CD14-positive monocyte (primary cell): ENCODE measurements around the gene KIF5C. TPM values are rescaled to one million over a fixed set of nuclear protein-coding genes. Genes with fewer than 3 reads are reported as not detected.

Source experiments
- DNase-seq, 3 donors: peaks; one replicate each; pipeline ENCODE4 v3.0.0-alpha.2; 2011 to 2022
- H2AFZ ChIP-seq: 2 replicates; pipeline ENCODE4 v1.6.0; 2012; ENCODE audit warnings: mild to moderate bottlenecking, low read depth, low read length, inconsistent platforms; ENCODE audit not compliant: insufficient read depth, poor library complexity, severe bottlenecking
- H3K27ac ChIP-seq, 2 donors: 1 replicate in 1 of 2; 2 replicates in 1 of 2; pipeline ENCODE4 v1.5.1; 2012 to 2013; ENCODE audit warnings: low read length in 2 of 2, control low read depth in 1 of 2, inconsistent platforms in 1 of 2, low read depth in 1 of 2, mild to moderate bottlenecking in 1 of 2
- H3K27me3 ChIP-seq, 2 donors: one replicate each; pipeline versions ENCODE4 v1.6.0 to v1.6.1; 2011 to 2013; ENCODE audit warnings: low read length in 2 of 2; ENCODE audit not compliant: control insufficient read depth in 2 of 2, insufficient read depth in 2 of 2
- H3K36me3 ChIP-seq, 2 donors: replicated peaks in 1 of 2; 1 replicate in 1 of 2; 2 replicates in 1 of 2; pipeline versions ENCODE4 v1.5.1 to v1.6.1; 2012 to 2013; ENCODE audit warnings: low read length in 2 of 2, control low read depth in 1 of 2, inconsistent platforms in 1 of 2, mild to moderate bottlenecking in 1 of 2; ENCODE audit not compliant: insufficient read depth in 2 of 2, control insufficient read depth in 1 of 2
- H3K4me1 ChIP-seq, 2 donors: 1 replicate in 1 of 2; 2 replicates in 1 of 2; pipeline versions ENCODE4 v1.5.1 to v1.6.1; 2012 to 2013; ENCODE audit warnings: low read length in 2 of 2, control low read depth in 1 of 2, inconsistent platforms in 1 of 2, mild to moderate bottlenecking in 1 of 2, moderate library complexity in 1 of 2; ENCODE audit not compliant: insufficient read depth in 2 of 2, control insufficient read depth in 1 of 2
- H3K4me2 ChIP-seq: replicated peaks from 2 replicates; pipeline ENCODE3; 2012; ENCODE audit warnings: low read length, moderate library complexity, mild to moderate bottlenecking; ENCODE audit not compliant: poor library complexity, severe bottlenecking; ENCODE audit errors: extremely low read depth
- H3K4me3 ChIP-seq, 3 experiments: fragments of 200-600 bp in 1 of 3; sonication (generic) in 1 of 3; replicated peaks in 1 of 3; 1 replicate in 2 of 3; 2 replicates in 1 of 3; pipeline ENCODE4 v1.5.1; 2011 to 2013; ENCODE audit warnings: low read length in 3 of 3, mild to moderate bottlenecking in 3 of 3, control low read depth in 2 of 3, low read depth in 2 of 3, inconsistent platforms in 1 of 3, moderate library complexity in 1 of 3
- H3K79me2 ChIP-seq: 2 replicates; pipeline ENCODE4 v1.6.0; 2012; ENCODE audit warnings: mild to moderate bottlenecking, control low read depth, inconsistent platforms, low read length, moderate library complexity; ENCODE audit not compliant: insufficient read depth
- H3K9ac ChIP-seq: 2 replicates; pipeline ENCODE4 v1.6.0; 2017; ENCODE audit warnings: low read length, mild to moderate bottlenecking; ENCODE audit not compliant: insufficient read depth, poor library complexity, severe bottlenecking
- H3K9me3 ChIP-seq, 2 donors: replicated peaks in 1 of 2; 1 replicate in 1 of 2; 2 replicates in 1 of 2; pipeline versions ENCODE4 v1.5.1 to v1.6.1; 2012 to 2013; ENCODE audit warnings: low read length in 2 of 2, control low read depth in 1 of 2; ENCODE audit not compliant: control insufficient read depth in 1 of 2, insufficient read depth in 1 of 2
- H4K20me1 ChIP-seq: 2 replicates; pipeline ENCODE4 v1.6.0; 2012; ENCODE audit warnings: mild to moderate bottlenecking, low read length, control low read depth, moderate library complexity; ENCODE audit not compliant: insufficient read depth
- H3K27ac Mint-ChIP-seq, 7 donors: one replicate each; pipeline ENCODE4 v1.8.0; 2020; ENCODE audit warnings: mild to moderate bottlenecking in 7 of 7, mixed read lengths in 7 of 7, moderate library complexity in 6 of 7, inconsistent platforms in 2 of 7
- H3K27me3 Mint-ChIP-seq, 3 donors: one replicate each; pipeline ENCODE4 v1.8.0; 2021 to 2022; ENCODE audit warnings: low read depth in 3 of 3, mild to moderate bottlenecking in 3 of 3, mixed read lengths in 3 of 3, moderate library complexity in 3 of 3, inconsistent platforms in 1 of 3
- H3K36me3 Mint-ChIP-seq, 2 donors: one replicate each; pipeline ENCODE4 v1.8.0; 2020; ENCODE audit warnings: mixed read lengths in 2 of 2, inconsistent platforms in 1 of 2, mild to moderate bottlenecking in 1 of 2
- H3K4me1 Mint-ChIP-seq: one replicate; pipeline ENCODE4 v1.8.0; 2020; ENCODE audit warnings: mild to moderate bottlenecking, mixed read lengths
- H3K4me3 Mint-ChIP-seq, 2 donors: one replicate each; pipeline ENCODE4 v1.8.0; 2020; ENCODE audit warnings: mild to moderate bottlenecking in 2 of 2, mixed read lengths in 2 of 2, moderate library complexity in 1 of 2
- H3K9me3 Mint-ChIP-seq, 7 donors: one replicate each; pipeline ENCODE4 v1.8.0; 2020 to 2022; ENCODE audit warnings: mixed read lengths in 7 of 7, mild to moderate bottlenecking in 6 of 7, moderate library complexity in 6 of 7, inconsistent platforms in 2 of 7
- WGBS: methylation state at CpG from one replicate; pipeline ENCODE4 v1.1.5; 2013; ENCODE audit warnings: missing lambda C conversion rate; ENCODE audit not compliant: insufficient coverage; 5-methylcytosine and 5-hydroxymethylcytosine counted together
- intact Hi-C, 2 donors: fragments of 100-400 bp; cut with micrococcal nuclease; formaldehyde crosslinking; loops; one replicate each; pipeline versions ENCODE4 v1.15.0 to v1.15.1; 2023
- polyA plus RNA-seq, 3 donors: library from polyadenylated mRNA; depleted of rRNA in 1 of 3; unstranded in 2 of 3; stranded (reverse) in 1 of 3; fragments of 300-500 nt in 2 of 3; fragments of >200 nt in 1 of 3; fragmentation: Illumina TruSeq in 2 of 3; gene quantifications; 1 replicate in 2 of 3; 2 replicates in 1 of 3; pipeline ENCODE4 v1.2.3, GENCODE V29; 2012 to 2021
- TF ChIP-seq, protein P1 (sequence below): fragments of 200-600 bp; IDR thresholded peaks from one replicate; pipeline ENCODE4 v1.8.0; 2022; ENCODE audit warnings: antibody characterized with exemption, mild to moderate bottlenecking

KIF5C gene
- polyA plus RNA-seq, 3 donors: 0.04 TPM; not detected in 2

DNA sequence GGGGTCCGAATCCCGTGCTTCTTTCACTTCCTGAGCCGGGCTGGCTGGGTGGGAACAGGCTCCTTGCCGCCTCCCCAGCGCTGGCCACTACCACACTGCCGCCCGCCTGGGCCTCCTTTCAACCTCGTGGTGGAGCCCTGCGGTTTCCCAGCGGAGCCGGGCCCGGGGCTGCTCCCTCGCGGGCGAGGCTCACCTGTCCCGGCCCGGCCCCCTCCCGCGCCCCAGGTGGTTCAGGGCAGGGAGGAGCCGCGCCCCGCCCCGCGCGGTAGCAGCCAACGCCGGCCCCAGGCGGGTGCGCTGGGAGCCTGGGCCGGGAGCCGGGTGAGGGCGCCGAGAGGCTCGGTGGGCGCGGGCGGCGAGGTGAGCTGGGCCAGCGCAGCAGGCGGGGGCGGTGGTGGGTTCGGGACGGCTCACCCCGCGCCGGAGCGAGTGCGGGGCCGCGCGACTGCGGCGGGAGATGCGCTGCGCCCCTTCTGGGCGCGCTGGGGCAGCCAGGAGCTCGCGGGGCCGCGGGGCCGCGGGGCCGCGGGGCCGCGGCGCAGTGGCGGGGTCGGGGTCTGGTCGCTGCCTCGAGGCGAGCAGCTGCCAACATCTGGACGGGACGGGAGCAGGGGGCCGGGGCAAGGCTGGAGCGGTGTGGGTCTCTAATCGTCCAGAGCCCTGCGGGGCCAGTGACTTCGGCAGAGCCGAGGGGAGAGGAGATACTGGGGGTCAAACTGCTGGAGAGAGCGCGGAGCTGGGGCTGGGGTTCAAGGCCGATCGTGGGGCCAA, 163.6 kb downstream of the KIF5C start, which contains the start of gene LYPD6B:
TSS of gene LYPD6B (plus strand) at position 258 of the 771 bp plus-strand sequence. CDS start 92,250 bp downstream, outside the sequence.
- peaks cover 0 to 10% of the 10 kb centered on the region in 2 donors for H3K4me1 ChIP-seq
- Mint-ChIP-seq H3K9me3 (peaks cover 0 to 5% (median 2%) of the 10 kb centered on the region in 7 donors), H3K36me3 (peaks cover 0 to 5% of the 10 kb centered on the region in 2 donors), H3K4me1 (peaks cover 10% of the 10 kb centered on the region), H3K27me3 (peaks cover 47 to 62% (median 51%) of the 10 kb centered on the region in 3 donors), H3K4me3 (peak within 1 kb of the TSS; percentile 68 to 80), H3K27ac (no peak within 1 kb of the TSS)
- peak within 1 kb of the TSS; percentile 4 for H3K9ac ChIP-seq
- WGBS: under 1% methylated on average over 82 of the region's 85 CpGs
- H3K27me3 ChIP-seq: peaks cover 23 to 36% of the 10 kb centered on the region in 2 donors
- no peak within 1 kb of the TSS for H3K27ac ChIP-seq
- H3K36me3 ChIP-seq: no peaks in the 10 kb centered on the region
- H4K20me1 ChIP-seq: no peaks in the 10 kb centered on the region
- H3K79me2 ChIP-seq: no peaks in the 10 kb centered on the region
- H3K9me3 ChIP-seq: peaks cover 0 to 5% of the 10 kb centered on the region in 2 donors
- peak within 1 kb of the TSS; percentile 43 for H3K4me2 ChIP-seq
- TF ChIP-seq, protein P1, sequence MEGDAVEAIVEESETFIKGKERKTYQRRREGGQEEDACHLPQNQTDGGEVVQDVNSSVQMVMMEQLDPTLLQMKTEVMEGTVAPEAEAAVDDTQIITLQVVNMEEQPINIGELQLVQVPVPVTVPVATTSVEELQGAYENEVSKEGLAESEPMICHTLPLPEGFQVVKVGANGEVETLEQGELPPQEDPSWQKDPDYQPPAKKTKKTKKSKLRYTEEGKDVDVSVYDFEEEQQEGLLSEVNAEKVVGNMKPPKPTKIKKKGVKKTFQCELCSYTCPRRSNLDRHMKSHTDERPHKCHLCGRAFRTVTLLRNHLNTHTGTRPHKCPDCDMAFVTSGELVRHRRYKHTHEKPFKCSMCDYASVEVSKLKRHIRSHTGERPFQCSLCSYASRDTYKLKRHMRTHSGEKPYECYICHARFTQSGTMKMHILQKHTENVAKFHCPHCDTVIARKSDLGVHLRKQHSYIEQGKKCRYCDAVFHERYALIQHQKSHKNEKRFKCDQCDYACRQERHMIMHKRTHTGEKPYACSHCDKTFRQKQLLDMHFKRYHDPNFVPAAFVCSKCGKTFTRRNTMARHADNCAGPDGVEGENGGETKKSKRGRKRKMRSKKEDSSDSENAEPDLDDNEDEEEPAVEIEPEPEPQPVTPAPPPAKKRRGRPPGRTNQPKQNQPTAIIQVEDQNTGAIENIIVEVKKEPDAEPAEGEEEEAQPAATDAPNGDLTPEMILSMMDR: no peak
- intact Hi-C loops: no loop called here
- no peak for DNase-seq
- no peak within 1 kb of the TSS for H3K4me3 ChIP-seq
- no peak within 1 kb of the TSS for H2AFZ ChIP-seq

- intact Hi-C loops: no loop called here
- H3K36me3 Mint-ChIP-seq: peaks cover 0 to 5% of the 10 kb centered on the region in 2 donors
- peaks cover 45 to 66% (median 50%) of the 10 kb centered on the region in 3 donors for H3K27me3 Mint-ChIP-seq
- peaks cover 0 to 5% (median 2%) of the 10 kb centered on the region in 7 donors for H3K9me3 Mint-ChIP-seq
- Histone ChIP-seq H3K27me3 (peaks cover 23 to 37% of the 10 kb centered on the region in 2 donors), H3K4me1 (peaks cover 0 to 10% of the 10 kb centered on the region in 2 donors), H4K20me1 (no peaks in the 10 kb centered on the region), H2AFZ (no peak overlapping the region), H3K27ac (no peak overlapping the region), H3K4me2 (peak overlapping the region; percentile 43), H3K4me3 (no peak overlapping the region), H3K36me3 (no peaks in the 10 kb centered on the region), H3K79me2 (no peaks in the 10 kb centered on the region), H3K9me3 (peaks cover 0 to 5% of the 10 kb centered on the region in 2 donors), H3K9ac (no peak overlapping the region)
- no peak overlapping the region for H3K27ac Mint-ChIP-seq
- TF ChIP-seq, protein P1: no peak
- DNase-seq: no peak
- WGBS: 57% methylated on average over 1 of the region's 11 CpGs
- H3K4me1 Mint-ChIP-seq: peaks cover 10% of the 10 kb centered on the region
- peak overlapping the region; percentile 68 to 80 for H3K4me3 Mint-ChIP-seq
Observed at GRCh38 chr2:149039213-149039724, 164.2 kb downstream of the KIF5C start.
